Keratinocyte (primary cell): ENCODE data around the gene SDS. TPM values are rescaled to one million over a fixed set of nuclear protein-coding genes. Genes with fewer than 3 reads are reported as not detected.

Source experiments
- DNase-seq: peaks from one replicate; pipeline ENCODE4 v3.0.0-alpha.2; 2011; ENCODE audit warnings: low read depth, missing footprints, low spot score
- FAIRE-seq: peaks from 2 replicates; lab custom pipeline; 2011; peaks lifted over from hg19 to GRCh38; lab: Jason Lieb, UNC
- H2AFZ ChIP-seq: 2 replicates; pipeline ENCODE4 v1.6.0; 2012; ENCODE audit warnings: low read length, control low read depth, inconsistent platforms; ENCODE audit not compliant: control insufficient read depth
- H3K27ac ChIP-seq: 2 replicates; pipeline ENCODE4 v1.5.1; 2011; ENCODE audit warnings: low read length; ENCODE audit not compliant: control insufficient read depth, insufficient read depth
- H3K27me3 ChIP-seq: 3 replicates; pipeline ENCODE4 v1.6.0; 2011; ENCODE audit warnings: low read length; ENCODE audit not compliant: control insufficient read depth, insufficient read depth; ENCODE audit errors: extremely low read depth
- H3K36me3 ChIP-seq, 2 experiments: 2 replicates in 1 of 2; 3 replicates in 1 of 2; pipeline ENCODE4 v1.5.1; 2011; ENCODE audit warnings: low read length in 2 of 2, mild to moderate bottlenecking in 1 of 2; ENCODE audit not compliant: control insufficient read depth in 2 of 2, insufficient read depth in 2 of 2; ENCODE audit errors: extremely low read depth in 1 of 2
- H3K4me1 ChIP-seq: 3 replicates; pipeline ENCODE4 v1.5.1; 2011; ENCODE audit warnings: low read length; ENCODE audit not compliant: control insufficient read depth, insufficient read depth; ENCODE audit errors: extremely low read depth
- H3K4me2 ChIP-seq: 3 replicates; pipeline ENCODE4 v1.6.0; 2011; ENCODE audit warnings: low read depth, low read length; ENCODE audit not compliant: control insufficient read depth, insufficient read depth; ENCODE audit errors: extremely low read depth
- H3K4me3 ChIP-seq, 3 experiments: fragments of 200-600 bp in 1 of 3; sonication (generic) in 1 of 3; 2 replicates in 2 of 3; 3 replicates in 1 of 3; pipeline ENCODE4 v1.5.1; 2011 to 2016; ENCODE audit warnings: low read length in 3 of 3, mild to moderate bottlenecking in 3 of 3, control low read depth in 2 of 3, inconsistent platforms in 1 of 3, low read depth in 1 of 3, mixed read lengths in 1 of 3, mixed run types in 1 of 3, moderate library complexity in 1 of 3; ENCODE audit not compliant: control insufficient read depth in 2 of 3, insufficient read depth in 2 of 3; ENCODE audit errors: extremely low read depth in 1 of 3
- H3K79me2 ChIP-seq: 2 replicates; pipeline ENCODE4 v1.6.0; 2012; ENCODE audit warnings: low read length; ENCODE audit not compliant: control insufficient read depth, insufficient read depth
- H3K9ac ChIP-seq: 3 replicates; pipeline ENCODE4 v1.6.0; 2011; ENCODE audit warnings: low read length; ENCODE audit not compliant: control insufficient read depth, insufficient read depth; ENCODE audit errors: extremely low read depth
- H3K9me1 ChIP-seq: 3 replicates; pipeline ENCODE4 v1.6.0; 2011; ENCODE audit warnings: low read length; ENCODE audit not compliant: control insufficient read depth, insufficient read depth; ENCODE audit errors: extremely low read depth
- H3K9me3 ChIP-seq: 2 replicates; pipeline ENCODE4 v1.5.1; 2012; ENCODE audit warnings: low read depth, low read length; ENCODE audit not compliant: control insufficient read depth
- H4K20me1 ChIP-seq: 3 replicates; pipeline ENCODE4 v1.6.0; 2011; ENCODE audit warnings: low read length; ENCODE audit not compliant: control insufficient read depth, insufficient read depth; ENCODE audit errors: extremely low read depth
- CTCF ChIP-seq, 3 experiments: IDR thresholded peaks in 1 of 3; conservative IDR thresholded peaks in 1 of 3; optimal IDR thresholded peaks in 1 of 3; 2 replicates in 2 of 3; 3 replicates in 1 of 3; pipeline versions ENCODE3 to v1.5.1; 2011; ENCODE audit warnings: low read length in 3 of 3, mild to moderate bottlenecking in 3 of 3, moderate library complexity in 2 of 3, control low read depth in 1 of 3, inconsistent platforms in 1 of 3; ENCODE audit not compliant: insufficient read depth in 2 of 3; ENCODE audit errors: extremely low read depth in 1 of 3
- EZH2 ChIP-seq: IDR thresholded peaks from one replicate; pipeline ENCODE4 v1.6.1; 2012; ENCODE audit warnings: inconsistent platforms, mild to moderate bottlenecking, low read length, moderate library complexity
- dilution Hi-C: fragments of 300-500 bp; cut with MboI; formaldehyde crosslinking; loops from one replicate; pipeline ENCODE4 v1.7.0; 2020; ENCODE audit warnings: low sequenced_read_pairs; ENCODE audit not compliant: extremely low pct_ligation_motif_present
- polyA plus RNA-seq, 5 experiments: library from polyadenylated mRNA; depleted of rRNA in 3 of 5; stranded (reverse) in 3 of 5; stranded (forward) in 1 of 5; unstranded in 1 of 5; fragments of >200 nt; gene quantifications; 1 replicate in 1 of 5; 2 replicates in 3 of 5; 3 replicates in 1 of 5; pipeline versions ENCODE4 v1.2.1 to v1.2.3, GENCODE V29; 2011 to 2012; ENCODE audit warnings: missing spikeins in 2 of 5, low read depth in 1 of 5, low replicate concordance in 1 of 5

The SDS gene
- polyA plus RNA-seq, 1 donor (not counting 4 experiments of a cell fraction or from before 2014, with no cell fraction given): not detected

DNA sequence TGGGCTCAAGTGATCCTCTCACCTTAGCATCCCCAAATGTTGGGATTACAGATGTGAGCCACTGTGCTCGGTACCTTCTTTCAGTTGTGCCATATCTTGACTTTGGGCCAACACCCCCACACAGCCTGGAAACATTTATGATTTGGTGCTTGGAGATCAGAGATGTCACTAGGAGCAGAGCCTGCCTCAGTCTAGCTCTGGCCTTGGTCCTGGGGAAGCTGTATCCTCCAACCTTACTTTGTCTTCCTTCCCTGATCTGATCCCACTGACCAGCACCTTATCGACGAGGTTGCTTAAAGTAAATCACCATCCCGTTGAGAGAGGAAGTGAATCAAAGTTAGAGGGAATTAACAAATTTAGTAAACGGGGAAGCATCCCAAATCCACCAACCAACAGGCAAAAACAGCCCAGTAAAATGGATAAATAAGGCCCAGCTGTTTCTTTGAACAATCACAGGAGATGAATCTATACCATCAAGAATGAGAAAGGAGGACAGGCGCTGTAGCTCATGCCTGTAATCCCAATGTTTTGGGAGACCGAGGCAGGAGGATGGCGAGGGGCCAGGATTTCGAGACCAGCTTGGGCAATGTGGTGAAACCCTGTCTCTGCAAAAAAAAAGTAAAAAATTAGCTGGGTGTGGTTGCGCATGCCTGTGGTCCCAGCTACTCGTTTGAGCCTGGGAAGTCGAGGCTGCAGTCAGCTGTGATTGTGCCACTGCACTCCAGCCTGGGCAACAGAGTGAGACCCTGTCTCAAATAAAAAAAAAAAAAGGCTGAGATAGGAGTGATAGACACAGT, 41.9 kb downstream of the SDS start:
- Histone ChIP-seq H3K4me2 (no peak overlapping the region), H3K27ac (no peak overlapping the region), H2AFZ (no peak overlapping the region), H3K79me2 (peaks cover 11% of the 10 kb centered on the region), H3K27me3 (no peaks in the 10 kb centered on the region), H3K9ac (no peak overlapping the region), H3K9me1 (no peaks in the 10 kb centered on the region), H3K9me3 (no peaks in the 10 kb centered on the region), H4K20me1 (no peaks in the 10 kb centered on the region), H3K36me3 (peaks cover 0 to 5% of the 10 kb centered on the region in 2 experiments), H3K4me3 (no peak overlapping the region), H3K4me1 (peaks cover 8% of the 10 kb centered on the region)
- DNase-seq (no peak), FAIRE-seq (no peak)
- TF ChIP-seq EZH2: no peak
- no peak for TF ChIP-seq CTCF (optimal IDR thresholded peaks at IDR 0.05 in 1 of 3, IDR thresholded peaks at IDR 0.05 in 1 of 3, conservative IDR thresholded peaks at IDR 0.05 in 1 of 3; ENCODE audit: extremely low read depth in 1 of 3, insufficient read depth in 2 of 3, low read length in 3 of 3)
- dilution Hi-C loops: no loop called here

GRCh38 chr12:113359939-113360748, 43.5 kb downstream of the SDS start:
- Histone ChIP-seq H3K9me3 (no peaks in the 10 kb centered on the region), H3K36me3 (peaks cover 0 to 2% of the 10 kb centered on the region in 2 experiments), H3K27me3 (no peaks in the 10 kb centered on the region), H3K4me2 (peak overlapping the region; percentile 94), H3K4me3 (no peak overlapping the region), H3K27ac (no peak overlapping the region), H4K20me1 (no peaks in the 10 kb centered on the region), H2AFZ (no peak overlapping the region), H3K79me2 (peaks cover 11% of the 10 kb centered on the region), H3K9ac (no peak overlapping the region), H3K9me1 (no peaks in the 10 kb centered on the region), H3K4me1 (peaks cover 8% of the 10 kb centered on the region)
- TF ChIP-seq CTCF (optimal IDR thresholded peaks at IDR 0.05 in 1 of 3, IDR thresholded peaks at IDR 0.05 in 1 of 3, conservative IDR thresholded peaks at IDR 0.05 in 1 of 3; ENCODE audit: extremely low read depth in 1 of 3, insufficient read depth in 2 of 3, low read length in 3 of 3) (peak in 1 of 3 experiments; percentile 38), EZH2 (no peak)
- FAIRE-seq (no peak), DNase-seq (no peak)
- dilution Hi-C loops: no loop called here
